OCI-LY1 (cell line): ENCODE data around the gene ARIH2.

Experiments
- CTCF ChIP-seq: fragments of 200-600 bp; sonication (generic), shearing (Covaris generic); IDR thresholded peaks from 2 replicates; pipeline ENCODE4 v1.5.1; 2017; ENCODE audit warnings: mild to moderate bottlenecking, antibody characterized with exemption, low read length, moderate library complexity, mixed read lengths
- EZH2 ChIP-seq: fragments of 200-600 bp; sonication (generic), shearing (Covaris generic); IDR thresholded peaks from 2 replicates; pipeline ENCODE4 v1.8.0; 2017; ENCODE audit warnings: borderline replicate concordance, mixed run types, mild to moderate bottlenecking, antibody characterized with exemption, low read length, moderate library complexity, mixed read lengths

- TF ChIP-seq EZH2 (no peak), CTCF (no peak)
Measured at GRCh38 chr3:48966367-48966766, 47.7 kb downstream of the ARIH2 start.
